K562 (cell line): ENCODE data around the gene PPFIA1. TPM values are rescaled to one million over a fixed set of nuclear protein-coding genes. Genes with fewer than 3 reads are reported as not detected.
"Not testable (repeated sequence)": the region's sequence is repeated elsewhere in the genome, so short reads cannot be mapped to it uniquely, and the experiment has no call there.

Experiments
- ATAC-seq: fragments of 200-7000 bp; cut with Tn5 transposase; 3 replicates; pipeline ENCODE4 v1.9.1; 2020; ENCODE audit warnings: moderate library complexity
- BruUV-seq: library from RNA; stranded (reverse); fragments of 400-500 nt; replicated peaks from 2 replicates; lab custom pipeline; 2021; lab: Mats Ljungman, UMichigan
- CTCF ChIA-PET: fragments of 300-600 bp; formaldehyde crosslinking; extraction: SDS; loops from one replicate; lab custom pipeline; 2021; ENCODE audit warnings: low intra/inter-chr PET ratio; lab: Yijun Ruan, JAX
- POLR2A ChIA-PET: fragments of 300-600, 350-650 bp; sonication (Branson Sonifier 250); formaldehyde crosslinking; extraction: SDS; loops from one replicate; lab custom pipeline; 2021; ENCODE audit warnings: antibody characterized with exemption, inconsistent platforms; lab: Yijun Ruan, JAX
- DNase-seq, 4 experiments: peaks; one replicate each; pipeline versions ENCODE4 v3.0.0 to v3.0.0-alpha.2; 2011 to 2018; ENCODE audit warnings: low spot score in 3 of 4, mixed read lengths in 3 of 4; ENCODE audit errors: extremely low read depth in 1 of 4
- FAIRE-seq: peaks from 2 replicates; lab custom pipeline; 2011; peaks lifted over from hg19 to GRCh38; lab: Jason Lieb, UNC
- H2AFZ ChIP-seq: 2 replicates; pipeline ENCODE4 v1.6.0; 2011; ENCODE audit warnings: low read depth, low read length, control low read depth, inconsistent platforms
- H3K27ac ChIP-seq: fragments of 200-600 bp; 3 replicates; pipeline ENCODE4 v1.8.0; 2011; ENCODE audit warnings: low read depth, mild to moderate bottlenecking, control low read depth, inconsistent platforms, low read length, moderate library complexity, mixed read lengths; ENCODE audit errors: extremely low read depth
- H3K27me3 ChIP-seq, 2 experiments: fragments of 300-600 bp in 1 of 2; 2 replicates in 1 of 2; 3 replicates in 1 of 2; pipeline versions ENCODE4 v1.6.0 to v1.8.0; 2011; ENCODE audit warnings: inconsistent platforms in 2 of 2, low read length in 2 of 2, mild to moderate bottlenecking in 1 of 2, mixed read lengths in 1 of 2, moderate library complexity in 1 of 2; ENCODE audit not compliant: control insufficient read depth in 2 of 2, insufficient read depth in 2 of 2
- H3K36me3 ChIP-seq: fragments of 300-600 bp; 3 replicates; pipeline ENCODE4 v1.8.0; 2011; ENCODE audit warnings: mild to moderate bottlenecking, low read length, inconsistent platforms; ENCODE audit not compliant: control insufficient read depth, insufficient read depth
- H3K4me1 ChIP-seq, 2 experiments: fragments of 200-600 bp in 1 of 2; replicated peaks in 1 of 2; 2 replicates in 1 of 2; 3 replicates in 1 of 2; pipeline versions ENCODE4 v1.5.1 to v1.8.0; 2011; ENCODE audit warnings: inconsistent platforms in 2 of 2, low read length in 2 of 2, mild to moderate bottlenecking in 1 of 2, mixed read lengths in 1 of 2, moderate library complexity in 1 of 2; ENCODE audit not compliant: control insufficient read depth in 2 of 2, insufficient read depth in 2 of 2
- H3K4me2 ChIP-seq: 2 replicates; pipeline ENCODE4 v1.6.1; 2011; ENCODE audit warnings: low read length, control low read depth, inconsistent platforms, mixed read lengths; ENCODE audit not compliant: insufficient read depth
- H3K4me3 ChIP-seq: fragments of 200-600 bp; sonication (generic), shearing (Covaris generic); 2 replicates; pipeline ENCODE4 v1.5.1; 2016; ENCODE audit warnings: control low read depth, inconsistent platforms
- H3K79me2 ChIP-seq: fragments of 200-600 bp; 3 replicates; pipeline ENCODE4 v1.8.0; 2011; ENCODE audit warnings: low read length, inconsistent platforms; ENCODE audit not compliant: control insufficient read depth, insufficient read depth
- H3K9ac ChIP-seq, 2 experiments: 2 replicates each; pipeline versions ENCODE4 v1.6.0 to v1.6.1; 2011; ENCODE audit warnings: low read depth in 2 of 2, low read length in 2 of 2, control low read depth in 1 of 2, inconsistent platforms in 1 of 2, mild to moderate bottlenecking in 1 of 2, mixed read lengths in 1 of 2; ENCODE audit not compliant: insufficient read depth in 1 of 2
- H3K9me1 ChIP-seq: one replicate; pipeline ENCODE4 v1.6.0; 2011; ENCODE audit warnings: inconsistent platforms, mild to moderate bottlenecking, low read length, moderate library complexity; ENCODE audit not compliant: control insufficient read depth, insufficient read depth
- H3K9me3 ChIP-seq: replicated peaks from 2 replicates; pipeline ENCODE4 v1.5.1; 2011; ENCODE audit warnings: low read depth, low read length, inconsistent platforms; ENCODE audit not compliant: control insufficient read depth, insufficient read depth
- H4K20me1 ChIP-seq: replicated peaks from 2 replicates; pipeline ENCODE4 v1.6.1; 2011; ENCODE audit warnings: low read length, inconsistent platforms, mixed read lengths; ENCODE audit not compliant: control insufficient read depth, insufficient read depth
- BMI1 ChIP-seq: fragments of 150-350 bp; IDR thresholded peaks from 2 replicates; pipeline ENCODE4 v1.6.1; 2014; ENCODE audit warnings: low read length
- SUPT5H ChIP-seq: fragments of 450-650 bp; IDR thresholded peaks from 2 replicates; pipeline ENCODE4 v1.6.1; 2016
- WGBS: fragments of 100-300 bp; shearing (Covaris generic); methylation state at CpG from one replicate; pipeline ENCODE4 v1.1.6; 2016; ENCODE audit warnings: low coverage, mixed read lengths; ENCODE audit not compliant: insufficient coverage; ENCODE audit errors: missing lambda C conversion rate; 5-methylcytosine and 5-hydroxymethylcytosine counted together
- in situ Hi-C: fragments of 300-500 bp; cut with MboI; formaldehyde crosslinking; loops from 4 replicates; pipeline ENCODE4 v1.15.0; 2018; ENCODE audit warnings: inconsistent platforms, mixed read lengths
- intact Hi-C: fragments of 100-400 bp; cut with micrococcal nuclease; formaldehyde crosslinking; loops from 2 replicates; pipeline ENCODE4 v1.14.2; 2022
- polyA plus RNA-seq, 8 experiments: library from polyadenylated mRNA; depleted of rRNA in 4 of 8; stranded (reverse) in 5 of 8; unstranded in 3 of 8; fragments of >200 nt; fragmentation: Nextera tagmentation in 2 of 8; fragmentation: Illumina TruSeq in 1 of 8; extraction: Ambion mirVana in 2 of 8; extraction: Trizol in 1 of 8; gene quantifications; 2 replicates each; pipeline versions ENCODE4 v1.2.1 to v1.2.3, GENCODE V29; 2011 to 2014; ENCODE audit warnings: inconsistent platforms in 1 of 8, missing spikeins in 1 of 8
- total RNA-seq, 7 experiments: library from RNA; depleted of rRNA in 6 of 7; stranded (reverse); fragments of >200 nt in 6 of 7; fragmentation: Illumina TruSeq in 2 of 7; extraction: Trizol in 2 of 7; gene quantifications; 2 replicates each; pipeline versions ENCODE4 v1.2.1 to v1.2.3, GENCODE V29; 2011 to 2021; ENCODE audit warnings: low replicate concordance in 1 of 7
- TF ChIP-seq, protein P1 (sequence below): fragments of 450-650 bp; IDR thresholded peaks from 2 replicates; pipeline ENCODE4 v1.6.1; 2016; ENCODE audit warnings: antibody characterized with exemption

PPFIA1 gene
- total and polyA plus RNA-seq, 9 of the 15 experiments (the other 6 are each of a cell fraction or from before 2014, with no cell fraction given): 9.9 to 41.5 (median 28.5) TPM

DNA sequence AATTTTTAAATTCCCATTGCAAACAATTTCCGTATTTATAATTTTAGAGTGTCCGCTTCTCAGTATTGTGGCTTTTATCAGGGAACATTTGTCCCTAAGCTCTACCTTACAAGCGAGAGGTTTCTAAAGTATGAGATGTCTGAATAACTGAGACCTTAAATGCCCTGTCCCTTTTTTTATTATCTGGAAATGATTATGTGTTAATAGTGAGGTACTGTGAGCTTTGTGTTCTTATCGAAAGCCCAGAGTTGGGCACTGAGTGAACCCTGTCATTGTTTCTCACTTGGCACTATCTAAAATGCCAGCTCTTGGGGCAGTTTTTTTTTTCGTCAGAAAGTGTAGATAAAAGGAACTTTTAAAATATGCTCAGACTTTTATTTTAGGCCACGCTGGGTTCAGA is 137.3 kb downstream of the PPFIA1 start (continued):
- TF ChIP-seq, protein P1, sequence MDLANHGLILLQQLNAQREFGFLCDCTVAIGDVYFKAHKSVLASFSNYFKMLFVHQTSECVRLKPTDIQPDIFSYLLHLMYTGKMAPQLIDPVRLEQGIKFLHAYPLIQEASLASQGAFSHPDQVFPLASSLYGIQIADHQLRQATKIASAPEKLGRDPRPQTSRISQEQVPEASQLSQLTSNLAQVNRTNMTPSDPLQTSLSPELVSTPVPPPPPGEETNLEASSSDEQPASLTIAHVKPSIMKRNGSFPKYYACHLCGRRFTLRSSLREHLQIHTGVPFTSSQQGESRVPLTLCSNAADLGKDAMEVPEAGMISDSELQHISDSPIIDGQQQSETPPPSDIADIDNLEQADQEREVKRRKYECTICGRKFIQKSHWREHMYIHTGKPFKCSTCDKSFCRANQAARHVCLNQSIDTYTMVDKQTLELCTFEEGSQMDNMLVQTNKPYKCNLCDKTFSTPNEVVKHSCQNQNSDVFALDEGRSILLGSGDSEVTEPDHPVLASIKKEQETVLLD: no peak
- TF ChIP-seq, all 486 proteins: peak for 0

DNA sequence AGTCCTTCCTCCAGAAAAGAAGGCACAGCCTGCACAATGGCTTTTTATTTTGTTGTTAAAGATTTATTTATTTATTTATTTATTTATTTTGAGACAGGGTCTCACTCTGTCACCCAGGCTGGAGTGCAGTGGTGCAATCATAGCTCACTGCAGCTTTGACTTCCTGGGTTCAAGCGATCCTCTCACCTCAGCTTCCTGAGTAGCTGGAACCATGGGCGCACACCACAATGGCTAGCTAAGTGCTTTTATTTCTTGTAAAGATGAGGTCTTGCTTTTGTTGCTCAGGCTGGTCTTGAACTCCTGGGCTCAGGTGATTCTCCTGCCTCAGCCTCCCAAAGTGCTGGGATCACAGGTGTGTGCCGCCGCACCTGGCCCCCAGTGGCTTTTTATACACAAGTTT is 137.8 kb downstream of the PPFIA1 start:
- 95% methylated on average over 4 of the region's 4 CpGs for WGBS
- CTCF ChIA-PET, H3K9me1 ChIP-seq, H4K20me1 ChIP-seq, H2AFZ ChIP-seq, H3K9me3 ChIP-seq, in situ Hi-C loops, BruUV-seq, H3K27me3 ChIP-seq, intact Hi-C loops, DNase-seq, H3K27ac ChIP-seq, FAIRE-seq, H3K4me1 ChIP-seq, H3K4me2 ChIP-seq, H3K4me3 ChIP-seq, ATAC-seq, H3K9ac ChIP-seq: not testable (repeated sequence)
- POLR2A ChIA-PET: interaction anchor here (2.0 to 3.8 kb wide), 2 partner anchors 9 to 10 kb away, joined by 6 to 17 read pairs; partner anchors contain the start of gene CTTN
- peaks cover 94% of the 10 kb centered on the region for H3K36me3 ChIP-seq
- H3K79me2 ChIP-seq: peaks cover 17% of the 10 kb centered on the region

DNA sequence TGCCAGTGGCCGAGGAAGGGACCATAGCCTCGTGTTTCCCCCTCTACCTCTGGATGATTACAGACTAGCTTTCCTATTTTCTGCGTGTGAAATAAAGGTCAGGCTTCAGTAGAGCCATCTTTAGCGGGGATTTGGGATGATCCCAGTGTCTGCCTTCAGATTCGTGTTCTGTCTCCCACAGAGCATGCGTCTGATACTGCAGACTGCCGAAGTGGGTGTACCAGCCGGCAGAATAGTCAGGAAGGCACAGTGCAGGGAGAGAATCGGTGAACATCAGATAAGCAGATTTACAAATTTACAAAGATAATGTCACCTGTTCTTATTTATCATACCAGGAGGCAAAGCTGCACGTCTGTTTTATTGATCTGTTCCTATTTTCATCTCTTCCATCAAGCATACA is 138.9 kb downstream of the PPFIA1 start:
- POLR2A ChIA-PET: interaction anchor here (1.0 to 3.8 kb wide), 4 partner anchors 8 to 14 kb away, joined by 3 to 17 read pairs (median 7); partner anchors contain the start of gene CTTN
- no TSS peak for BruUV-seq
- FAIRE-seq: no peak
- peaks cover 95% of the 10 kb centered on the region for H3K36me3 ChIP-seq
- no peak overlapping the region for H3K9ac ChIP-seq
- WGBS: 85% methylated on average over 10 of the region's 10 CpGs
- TF ChIP-seq SUPT5H (0 out of 2 replicates have a peak, but pooled peaks have one; percentile 9), BMI1 (no peak)
- no peak overlapping the region for H2AFZ ChIP-seq
- no peaks in the 10 kb centered on the region; the same call in 1 of the 2 replicates for H3K9me3 ChIP-seq
- ATAC-seq: no peak
- peaks cover 6% of the 10 kb centered on the region; the same call in 1 of the 3 replicates for H3K79me2 ChIP-seq
- H3K4me3 ChIP-seq: no peak overlapping the region
- H3K9me1 ChIP-seq: peaks cover 4% of the 10 kb centered on the region
- CTCF ChIA-PET: interaction anchor here (0.7 kb wide), 1 partner anchor 33 kb away, joined by 3 read pairs; no protein-coding TSS in a partner anchor
- H4K20me1 ChIP-seq: no peaks in the 10 kb centered on the region
- no peak overlapping the region for H3K4me2 ChIP-seq
- H3K27ac ChIP-seq: no peak overlapping the region
- no peaks in the 10 kb centered on the region for H3K4me1 ChIP-seq
- DNase-seq: no peak
- H3K27me3 ChIP-seq: no peaks in the 10 kb centered on the region
- in situ Hi-C loops (no loop called here), intact Hi-C loops (no loop called here)
